Endothelial cell of umbilical vein (primary cell): ENCODE data around the gene MGST3. TPM values are rescaled to one million over a fixed set of nuclear protein-coding genes. Genes with fewer than 3 reads are reported as not detected.

Experiments
- BruUV-seq: library from RNA; stranded (reverse); fragments of 400-500 nt; replicated peaks from 2 replicates; lab custom pipeline; 2021; lab: Mats Ljungman, UMichigan
- CTCF ChIA-PET: fragments of 300-600, 350-600 bp; sonication (Branson Sonifier 250); formaldehyde crosslinking; loops from one replicate; lab custom pipeline; 2021; ENCODE audit warnings: antibody characterized with exemption, inconsistent platforms; lab: Charles Lee
- POLR2A ChIA-PET: fragments of 300-600, 350-600 bp; sonication (Branson Sonifier 250); formaldehyde crosslinking; loops from one replicate; lab custom pipeline; 2021; ENCODE audit warnings: antibody characterized with exemption, inconsistent platforms; lab: Charles Lee
- DNase-seq: peaks from one replicate; pipeline ENCODE4 v3.0.0-alpha.2; 2011; ENCODE audit warnings: low read depth, low spot score
- FAIRE-seq: peaks from 2 replicates; lab custom pipeline; 2011; peaks lifted over from hg19 to GRCh38; lab: Jason Lieb, UNC
- H2AFZ ChIP-seq: 2 replicates; pipeline ENCODE4 v1.6.0; 2012; ENCODE audit warnings: low read depth, low read length, control low read depth, inconsistent platforms
- H3K27ac ChIP-seq: 2 replicates; pipeline ENCODE4 v1.5.1; 2011; ENCODE audit warnings: low read depth, mild to moderate bottlenecking, control low read depth, low read length, moderate library complexity; ENCODE audit not compliant: insufficient read depth
- H3K27me3 ChIP-seq, 2 experiments: 2 replicates each; pipeline versions ENCODE4 v1.6.0 to v1.6.1; 2011; ENCODE audit warnings: low read length in 2 of 2, mixed read lengths in 1 of 2; ENCODE audit not compliant: control insufficient read depth in 2 of 2, insufficient read depth in 2 of 2
- H3K36me3 ChIP-seq, 2 experiments: 2 replicates in 1 of 2; 3 replicates in 1 of 2; pipeline ENCODE4 v1.5.1; 2011; ENCODE audit warnings: low read length in 2 of 2, mild to moderate bottlenecking in 1 of 2, moderate library complexity in 1 of 2; ENCODE audit not compliant: control insufficient read depth in 2 of 2, insufficient read depth in 2 of 2; ENCODE audit errors: extremely low read depth in 1 of 2
- H3K4me1 ChIP-seq: 3 replicates; pipeline ENCODE4 v1.5.1; 2011; ENCODE audit warnings: mild to moderate bottlenecking, low read length; ENCODE audit not compliant: control insufficient read depth, insufficient read depth; ENCODE audit errors: extremely low read depth
- H3K4me2 ChIP-seq: 2 replicates; pipeline ENCODE4 v1.6.1; 2011; ENCODE audit warnings: low read length, control low read depth, mixed read lengths; ENCODE audit not compliant: insufficient read depth
- H3K4me3 ChIP-seq, 3 experiments: fragments of 200-600 bp in 1 of 3; sonication (generic), shearing (Covaris generic) in 1 of 3; replicated peaks in 1 of 3; 2 replicates each; pipeline ENCODE4 v1.5.1; 2011 to 2016; ENCODE audit warnings: control low read depth in 3 of 3, low read length in 3 of 3, mild to moderate bottlenecking in 2 of 3, inconsistent platforms in 1 of 3, low read depth in 1 of 3, moderate library complexity in 1 of 3; ENCODE audit not compliant: insufficient read depth in 1 of 3
- H3K79me2 ChIP-seq: 2 replicates; pipeline ENCODE4 v1.6.0; 2012; ENCODE audit warnings: low read length, inconsistent platforms; ENCODE audit not compliant: control insufficient read depth, insufficient read depth
- H3K9ac ChIP-seq: replicated peaks from 2 replicates; pipeline ENCODE3; 2011; ENCODE audit warnings: low read length, control low read depth; ENCODE audit not compliant: insufficient read depth; ENCODE audit errors: extremely low read depth
- H3K9me1 ChIP-seq: replicated peaks from 3 replicates; pipeline ENCODE4 v1.6.0; 2011; ENCODE audit warnings: mild to moderate bottlenecking, low read length; ENCODE audit not compliant: control insufficient read depth, insufficient read depth; ENCODE audit errors: extremely low read depth
- H3K9me3 ChIP-seq: replicated peaks from 2 replicates; pipeline ENCODE4 v1.5.1; 2012; ENCODE audit warnings: low read length, inconsistent platforms; ENCODE audit not compliant: control insufficient read depth, insufficient read depth
- H4K20me1 ChIP-seq: replicated peaks from 2 replicates; pipeline ENCODE3; 2011; ENCODE audit warnings: mild to moderate bottlenecking, low read length; ENCODE audit not compliant: control insufficient read depth, insufficient read depth; ENCODE audit errors: extremely low read depth
- CTCF ChIP-seq, 2 donors: IDR thresholded peaks; 1 replicate in 1 of 2; 2 replicates in 1 of 2; pipeline ENCODE4 v1.5.1; 2011; ENCODE audit warnings: low read length in 2 of 2, mild to moderate bottlenecking in 2 of 2, moderate library complexity in 2 of 2, control low read depth in 1 of 2, inconsistent platforms in 1 of 2, low read depth in 1 of 2; ENCODE audit not compliant: insufficient read depth in 1 of 2; ENCODE audit errors: extremely low read depth in 1 of 2
- EZH2 ChIP-seq: IDR thresholded peaks from 2 replicates; pipeline ENCODE4 v1.6.1; 2012; ENCODE audit warnings: borderline replicate concordance, low read depth, mild to moderate bottlenecking, moderate library complexity, low read length, inconsistent platforms; ENCODE audit not compliant: severe bottlenecking
- FOS ChIP-seq: IDR thresholded peaks from 2 replicates; pipeline ENCODE4 v1.6.1; 2011; ENCODE audit warnings: mild to moderate bottlenecking, low read length, moderate library complexity, borderline replicate concordance; ENCODE audit not compliant: insufficient read depth
- GATA2 ChIP-seq: IDR thresholded peaks from 2 replicates; pipeline ENCODE4 v1.7.0; 2011; ENCODE audit warnings: low read depth, mild to moderate bottlenecking, moderate library complexity, mixed read lengths, low read length; ENCODE audit not compliant: insufficient read length, insufficient read depth
- JUN ChIP-seq: IDR thresholded peaks from 2 replicates; pipeline ENCODE4 v1.6.1; 2011; ENCODE audit warnings: borderline replicate concordance, low read depth; ENCODE audit not compliant: insufficient read length, insufficient read depth
- MAX ChIP-seq: IDR thresholded peaks from 2 replicates; pipeline ENCODE4 v1.6.1; 2011; ENCODE audit not compliant: insufficient read depth, insufficient read length
- MYC ChIP-seq: IDR thresholded peaks from one replicate; pipeline ENCODE4 v1.6.1; 2011; ENCODE audit warnings: mild to moderate bottlenecking, low read depth, low read length
- POLR2A ChIP-seq: IDR thresholded peaks from 2 replicates; pipeline ENCODE4 v1.6.1; 2012; ENCODE audit warnings: low read depth, mild to moderate bottlenecking, control low read depth, low read length
- POLR2AphosphoS5 ChIP-seq: IDR thresholded peaks from 2 replicates; pipeline ENCODE4 v1.6.1; 2012; ENCODE audit warnings: low read depth, mild to moderate bottlenecking, control low read depth, low read length, moderate library complexity; ENCODE audit not compliant: insufficient read depth
- dilution Hi-C: fragments of 300-500 bp; cut with MboI; formaldehyde crosslinking; loops from one replicate; pipeline ENCODE4 v1.15.0; 2019; ENCODE audit warnings: low sequenced_read_pairs; ENCODE audit not compliant: extremely low pct_ligation_motif_present
- intact Hi-C: fragments of 100-400 bp; cut with micrococcal nuclease; formaldehyde crosslinking; loops from one replicate; pipeline ENCODE4 v1.10.0; 2022
- polyA plus RNA-seq, 4 experiments: library from polyadenylated mRNA; depleted of rRNA in 3 of 4; stranded (reverse) in 3 of 4; unstranded in 1 of 4; fragments of >200 nt; gene quantifications; 2 replicates each; pipeline versions ENCODE4 v1.2.1 to v1.2.3, GENCODE V29; 2011 to 2012; ENCODE audit warnings: missing spikeins in 1 of 4
- total RNA-seq: library from RNA; stranded (reverse); gene quantifications from 2 replicates; pipeline ENCODE4 v1.2.3, GENCODE V29; 2021

MGST3 gene
- total and polyA plus RNA-seq, 2 donors (not counting 3 experiments of a cell fraction or from before 2014, with no cell fraction given), result 164 to 288 TPM

GRCh38 chr1:165679282-165680036, 48.4 kb downstream of the MGST3 start:
- Histone ChIP-seq H3K27me3 (no peaks in the 10 kb centered on the region), H3K9ac (no peak overlapping the region), H3K36me3 (peaks cover 6 to 10% of the 10 kb centered on the region in 2 experiments), H4K20me1 (no peaks in the 10 kb centered on the region), H3K4me1 (peaks cover 11% of the 10 kb centered on the region), H3K79me2 (peaks cover 2% of the 10 kb centered on the region), H3K9me1 (no peaks in the 10 kb centered on the region), H3K27ac (no peak overlapping the region), H2AFZ (no peak overlapping the region), H3K9me3 (no peaks in the 10 kb centered on the region), H3K4me3 (no peak overlapping the region), H3K4me2 (no peak overlapping the region)
- CTCF ChIA-PET, result no interaction called here
- peak; percentile 47 for FAIRE-seq
- POLR2A ChIA-PET, result no interaction called here
- no peak for DNase-seq
- dilution Hi-C loops (no loop called here), intact Hi-C loops (no loop called here)
- BruUV-seq, result no TSS peak
- no peak for TF ChIP-seq MAX
- no peak for TF ChIP-seq MYC
- TF ChIP-seq POLR2AphosphoS5, result no peak
- no peak for TF ChIP-seq POLR2A
- TF ChIP-seq FOS, result no peak
- no peak for TF ChIP-seq JUN
- no peak for TF ChIP-seq CTCF (IDR thresholded peaks at IDR 0.05; ENCODE audit: extremely low read depth in 1 of 2, insufficient read depth in 1 of 2, low read depth in 1 of 2, low read length in 2 of 2)
- no peak for TF ChIP-seq EZH2
- TF ChIP-seq GATA2, result no peak
